ENCODE data around the gene FBXW11. TPM values are rescaled to one million over a fixed set of nuclear protein-coding genes. Genes with fewer than 3 reads are reported as not detected.
A peak's percentile ranks its signal among the peaks of the same experiment; 100 is the strongest.

Gene FBXW11
- total and polyA plus RNA-seq, 2 of the 13 experiments (the other 11 are each of a cell fraction or from before 2014, with no cell fraction given): 31.7 to 53.6 TPM

DNA sequence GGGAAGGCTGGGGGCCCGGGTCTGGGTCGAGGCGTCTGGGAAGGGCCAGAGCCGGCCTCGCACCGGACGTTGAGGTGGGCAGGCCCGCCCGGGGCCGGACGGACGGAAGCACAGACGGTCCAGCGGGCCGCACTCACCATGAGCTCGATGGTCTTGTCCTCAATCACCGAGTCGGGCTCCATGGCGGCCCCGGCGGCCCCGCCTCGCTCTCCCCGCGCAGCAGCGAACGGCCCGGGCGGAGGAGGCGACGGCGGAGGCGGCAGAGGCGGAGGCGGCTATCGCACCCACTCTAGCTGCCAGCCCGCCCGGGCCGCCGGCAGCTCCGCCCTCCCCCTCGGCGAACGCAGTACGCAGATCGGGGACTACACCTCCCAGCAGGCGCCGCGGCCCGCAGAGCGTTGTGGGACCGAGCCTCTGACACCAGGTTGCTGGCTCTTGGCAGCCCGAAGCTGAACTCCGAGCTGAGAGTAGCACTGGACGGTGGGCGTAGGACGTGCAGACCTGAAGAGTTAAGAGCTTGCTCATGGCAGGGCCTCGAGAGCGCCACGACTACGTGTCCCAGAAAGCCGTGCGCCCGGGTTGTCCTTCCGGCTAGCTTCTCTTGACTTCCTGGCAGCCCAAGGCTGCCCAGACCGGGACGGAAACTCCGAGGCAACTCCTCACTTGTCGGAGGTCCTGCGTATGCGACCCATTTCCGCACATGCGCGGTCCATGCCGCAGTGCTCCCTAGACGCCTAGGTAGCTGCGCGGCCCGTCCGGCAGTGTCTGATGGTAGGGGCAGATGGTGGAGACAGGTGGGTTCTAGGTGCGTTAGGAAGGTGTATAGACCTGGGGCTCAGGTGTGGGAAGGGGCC, at the start of gene FBXW11 (continued):
- no peak; the same call in 1 of the 2 replicates for TF ChIP-seq ZKSCAN8 (CRISPR knock-in tag; IDR thresholded peaks at IDR 0.05; ENCODE audit: borderline replicate concordance)
- TF ChIP-seq GATAD1 (CRISPR knock-in tag; IDR thresholded peaks at IDR 0.05): peak; percentile 88
- TF ChIP-seq MTERF4 (CRISPR knock-in tag; IDR thresholded peaks at IDR 0.05): no peak
- TF ChIP-seq PLRG1 (conservative IDR thresholded peaks at IDR 0.05): no peak
- peak; percentile 89 for TF ChIP-seq SAP130 (CRISPR knock-in tag; IDR thresholded peaks at IDR 0.05; ENCODE audit: low read depth)
- peak; percentile 36; the same call in 1 of the 2 replicates for TF ChIP-seq ZNF614 (CRISPR knock-in tag; IDR thresholded peaks at IDR 0.05; ENCODE audit: borderline replicate concordance)
- TF ChIP-seq REPIN1 (CRISPR knock-in tag; IDR thresholded peaks at IDR 0.05; ENCODE audit: borderline replicate concordance, low read depth): peak; percentile 37; the same call in 1 of the 2 replicates
- TF ChIP-seq ZNF235 (CRISPR knock-in tag; IDR thresholded peaks at IDR 0.05; ENCODE audit: borderline replicate concordance): peak; percentile 65; the same call in 1 of the 2 replicates
- TF ChIP-seq RCOR2 (CRISPR knock-in tag; IDR thresholded peaks at IDR 0.05): no peak
- peak; percentile 55 for TF ChIP-seq RBM39 (IDR thresholded peaks at IDR 0.05; ENCODE audit: low read depth, low read length, poor library complexity, severe bottlenecking)
- TF ChIP-seq SMARCC2 (IDR thresholded peaks at IDR 0.05): no peak
- peak; percentile 73; the same call in 1 of the 2 replicates for TF ChIP-seq NFKBIZ (CRISPR knock-in tag; IDR thresholded peaks at IDR 0.05)
- peak; percentile 66 for TF ChIP-seq MYC (CRISPR knock-in tag; IDR thresholded peaks at IDR 0.05; ENCODE audit: borderline replicate concordance)
- no peak for TF ChIP-seq ZNF558 (CRISPR knock-in tag; IDR thresholded peaks at IDR 0.05; ENCODE audit: borderline replicate concordance)
- TF ChIP-seq ZNF138 (CRISPR knock-in tag; IDR thresholded peaks at IDR 0.05; ENCODE audit: low read depth): peak; percentile 80; the same call in 1 of the 2 replicates
- TF ChIP-seq HNRNPLL (IDR thresholded peaks at IDR 0.05; ENCODE audit: low read depth, low read length, poor library complexity, severe bottlenecking): peak; percentile 100
- TF ChIP-seq ZNF660 (CRISPR knock-in tag; IDR thresholded peaks at IDR 0.05; ENCODE audit: borderline replicate concordance, low read depth): no peak
- peak; percentile 55; the same call in 1 of the 2 replicates for TF ChIP-seq ZNF761 (CRISPR knock-in tag; conservative IDR thresholded peaks at IDR 0.05)
- TF ChIP-seq, protein P1, sequence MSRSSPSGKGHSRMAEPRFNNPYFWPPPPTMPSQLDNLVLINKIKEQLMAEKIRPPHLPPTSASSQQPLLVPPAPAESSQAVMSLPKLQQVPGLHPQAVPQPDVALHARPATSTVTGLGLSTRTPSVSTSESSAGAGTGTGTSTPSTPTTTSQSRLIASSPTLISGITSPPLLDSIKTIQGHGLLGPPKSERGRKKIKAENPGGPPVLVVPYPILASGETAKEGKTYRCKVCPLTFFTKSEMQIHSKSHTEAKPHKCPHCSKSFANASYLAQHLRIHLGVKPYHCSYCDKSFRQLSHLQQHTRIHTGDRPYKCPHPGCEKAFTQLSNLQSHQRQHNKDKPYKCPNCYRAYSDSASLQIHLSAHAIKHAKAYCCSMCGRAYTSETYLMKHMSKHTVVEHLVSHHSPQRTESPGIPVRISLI (CRISPR knock-in tag; IDR thresholded peaks at IDR 0.05; ENCODE audit: borderline replicate concordance): no peak; the same call in 1 of the 2 replicates
- TF ChIP-seq ETV6 (CRISPR knock-in tag; conservative IDR thresholded peaks at IDR 0.05): no peak
- 0 out of 2 replicates have a peak, but pooled peaks have one; percentile 25 for TF ChIP-seq HMG20A (CRISPR knock-in tag; IDR thresholded peaks at IDR 0.05; ENCODE audit: borderline replicate concordance)
- TF ChIP-seq, protein P2, sequence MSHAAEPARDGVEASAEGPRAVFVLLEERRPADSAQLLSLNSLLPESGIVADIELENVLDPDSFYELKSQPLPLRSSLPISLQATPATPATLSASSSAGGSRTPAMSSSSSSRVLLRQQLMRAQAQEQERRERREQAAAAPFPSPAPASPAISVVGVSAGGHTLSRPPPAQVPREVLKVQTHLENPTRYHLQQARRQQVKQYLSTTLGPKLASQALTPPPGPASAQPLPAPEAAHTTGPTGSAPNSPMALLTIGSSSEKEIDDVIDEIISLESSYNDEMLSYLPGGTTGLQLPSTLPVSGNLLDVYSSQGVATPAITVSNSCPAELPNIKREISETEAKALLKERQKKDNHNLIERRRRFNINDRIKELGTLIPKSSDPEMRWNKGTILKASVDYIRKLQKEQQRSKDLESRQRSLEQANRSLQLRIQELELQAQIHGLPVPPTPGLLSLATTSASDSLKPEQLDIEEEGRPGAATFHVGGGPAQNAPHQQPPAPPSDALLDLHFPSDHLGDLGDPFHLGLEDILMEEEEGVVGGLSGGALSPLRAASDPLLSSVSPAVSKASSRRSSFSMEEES (CRISPR knock-in tag; IDR thresholded peaks at IDR 0.05): no peak
- TF ChIP-seq TBX2 (CRISPR knock-in tag; IDR thresholded peaks at IDR 0.05; ENCODE audit: borderline replicate concordance): peak; percentile 65; the same call in 1 of the 2 replicates
- TF ChIP-seq HNRNPUL1 (IDR thresholded peaks at IDR 0.05; ENCODE audit: low read depth, low read length): no peak
- peak; percentile 80; the same call in 1 of the 2 replicates for TF ChIP-seq CCDC6 (CRISPR knock-in tag; IDR thresholded peaks at IDR 0.05)
- 0 out of 2 replicates have a peak, but pooled peaks have one; percentile 64 for TF ChIP-seq BORCS8-MEF2B (CRISPR knock-in tag; IDR thresholded peaks at IDR 0.05)

All from HepG2 (cell line).